AML-193 (cell line): ENCODE measurements around the gene CREG1.

ENCODE experiments used
- DNase-seq, 2 experiments: peaks; one replicate each; lab custom pipeline; 2025; lab: John Stamatoyannopoulos, UW

The CREG1 gene

DNA sequence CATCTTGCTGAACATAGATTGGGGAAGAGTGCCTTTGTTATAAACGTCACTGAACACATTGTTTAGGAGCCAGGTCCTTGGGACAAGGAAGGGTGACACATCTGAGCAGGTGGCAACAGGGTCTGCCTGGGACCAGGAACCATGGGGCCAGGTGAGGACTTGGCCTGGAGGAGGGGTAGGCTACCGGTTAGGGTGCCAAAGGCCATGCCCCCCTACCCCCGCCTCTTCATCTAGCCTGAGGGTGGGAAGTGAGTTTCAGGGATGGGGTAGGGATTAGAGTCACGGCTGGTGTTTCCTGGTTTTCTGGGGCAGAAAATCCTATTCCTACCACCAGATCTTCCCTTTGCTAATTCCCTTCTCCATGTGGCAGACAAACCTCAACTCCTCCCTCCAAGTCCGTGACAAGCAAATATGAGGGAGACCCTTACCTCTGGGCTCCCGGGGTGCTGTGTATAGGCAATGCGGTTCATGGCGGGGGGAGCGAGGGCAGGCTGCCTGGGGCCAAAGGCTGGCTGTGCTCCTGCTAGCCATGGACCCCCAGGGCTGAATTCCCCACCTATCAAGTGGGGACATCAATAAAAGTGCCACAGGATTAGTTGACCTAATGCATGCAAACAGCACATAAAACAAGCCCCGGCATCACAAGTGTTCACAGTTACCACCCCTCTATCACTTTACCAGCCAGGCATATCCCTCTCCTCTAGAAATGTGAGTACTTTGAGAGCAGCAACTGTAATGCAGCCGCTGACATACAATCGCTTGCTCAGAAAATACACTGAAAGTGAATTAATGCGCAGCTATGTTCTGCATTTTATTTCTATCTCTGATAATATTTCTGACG is 49.7 kb downstream of the CREG1 start:
- no peak for DNase-seq

DNA sequence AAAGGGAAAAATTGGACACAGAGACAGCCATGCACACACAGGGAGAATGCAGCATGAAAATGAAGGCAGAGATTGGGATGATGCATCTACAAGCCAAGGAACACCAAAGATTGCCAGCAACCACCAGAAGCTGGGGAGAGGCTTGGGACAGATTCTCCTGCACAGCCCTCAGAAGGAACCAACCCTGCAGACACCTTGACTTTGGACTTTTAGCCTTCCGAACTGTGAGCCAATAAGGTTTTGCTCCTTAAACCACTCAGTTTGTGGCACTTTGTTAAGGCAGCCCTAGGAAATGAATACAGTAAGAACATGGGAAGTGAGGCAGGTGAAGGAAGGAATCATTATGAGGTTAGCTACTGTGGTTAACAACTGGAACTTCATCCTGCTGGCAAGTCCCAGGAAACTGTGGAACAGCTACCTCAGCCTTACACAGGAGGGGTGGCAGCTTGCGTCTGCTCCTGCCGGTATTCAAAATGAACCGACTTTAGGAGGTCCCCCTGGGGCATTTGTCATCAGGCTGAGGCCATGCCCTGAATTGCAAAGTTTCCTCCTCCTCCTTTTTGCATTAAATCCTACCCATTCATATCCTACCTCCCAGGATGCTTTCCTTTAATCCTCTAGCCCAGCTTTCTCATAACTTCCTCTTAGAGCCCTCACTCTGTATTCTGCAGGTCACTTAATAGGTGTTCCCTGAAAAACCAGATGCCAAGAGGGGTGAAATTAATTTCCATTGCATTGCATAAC is 50.7 kb downstream of the CREG1 start:
- no peak for DNase-seq

DNA sequence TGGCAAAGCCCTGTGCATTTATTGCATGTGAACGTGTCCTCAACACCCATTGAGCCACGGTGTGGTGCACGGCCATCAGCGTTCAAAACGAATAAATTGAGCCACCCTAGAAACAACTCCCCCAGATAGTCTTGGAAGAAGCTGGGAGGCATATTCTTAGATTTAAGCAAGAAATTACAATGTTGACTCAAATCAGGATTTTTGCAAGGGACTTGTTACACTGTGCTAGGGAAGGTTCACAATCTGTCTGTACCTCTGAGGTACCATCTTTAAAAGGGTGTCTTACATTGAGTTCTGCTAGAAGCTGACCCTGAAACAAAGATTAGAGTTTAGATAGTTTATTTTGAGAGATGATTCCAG is 51.4 kb downstream of the CREG1 start:
- DNase-seq: no peak

DNA sequence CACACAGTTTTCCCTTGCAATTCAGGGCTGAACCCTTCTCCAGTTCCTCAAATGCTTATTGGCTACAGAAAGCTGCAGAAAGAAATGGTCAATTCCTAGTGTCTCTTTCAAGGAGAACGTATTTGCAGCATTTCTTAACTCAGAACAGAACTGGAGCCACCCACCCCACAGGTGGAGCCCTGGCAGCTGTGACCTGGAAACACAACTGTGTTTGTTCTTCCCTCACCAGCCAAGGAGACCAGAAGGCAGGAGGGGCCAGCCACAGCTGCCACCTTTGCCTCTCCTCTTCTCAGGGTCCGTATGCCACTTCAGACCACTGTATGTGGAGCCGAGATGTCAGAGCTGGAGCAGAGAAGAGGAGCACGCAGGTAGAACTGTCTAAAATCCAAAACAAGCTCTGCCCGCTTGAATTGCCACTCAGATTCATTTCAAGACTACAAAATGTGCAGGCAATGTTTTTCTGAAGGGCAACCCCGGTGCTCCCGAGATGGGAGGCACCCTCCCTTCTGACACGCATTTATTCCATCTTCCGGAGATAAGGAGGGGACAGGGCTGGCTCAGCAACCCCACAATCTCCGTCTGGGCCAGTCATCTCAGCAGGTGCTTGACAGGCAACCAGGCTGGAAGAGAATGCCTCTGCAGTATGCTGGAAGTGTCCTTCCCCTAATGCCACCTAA is 51.9 kb downstream of the CREG1 start:
- DNase-seq: no peak

DNA sequence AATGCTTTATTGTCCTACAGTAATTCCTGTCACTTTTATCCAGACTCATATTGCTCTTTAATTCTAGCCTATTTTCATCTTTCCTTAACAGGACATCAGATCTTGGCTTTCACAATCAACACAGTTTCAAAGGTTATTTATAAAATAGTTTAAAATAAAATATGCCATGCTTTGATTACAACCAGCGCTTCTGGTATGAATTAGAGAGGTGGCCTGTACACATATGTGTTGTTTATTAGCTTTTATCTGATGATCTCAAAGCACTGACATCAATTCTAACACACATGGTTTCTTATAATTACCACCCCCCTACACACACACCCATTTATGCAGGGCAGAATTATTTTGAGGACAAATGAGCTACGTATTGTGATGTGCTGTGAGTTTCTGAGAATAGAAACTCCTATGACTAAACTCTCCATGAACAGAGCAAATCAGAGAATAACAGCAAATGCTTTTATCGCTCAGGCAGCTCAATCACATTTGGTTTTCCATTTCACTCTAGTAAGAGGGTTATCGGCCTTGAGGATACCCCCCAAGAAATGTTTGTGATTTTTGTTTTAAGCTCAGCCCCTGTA is 53.2 kb downstream of the CREG1 start:
- DNase-seq: no peak

DNA sequence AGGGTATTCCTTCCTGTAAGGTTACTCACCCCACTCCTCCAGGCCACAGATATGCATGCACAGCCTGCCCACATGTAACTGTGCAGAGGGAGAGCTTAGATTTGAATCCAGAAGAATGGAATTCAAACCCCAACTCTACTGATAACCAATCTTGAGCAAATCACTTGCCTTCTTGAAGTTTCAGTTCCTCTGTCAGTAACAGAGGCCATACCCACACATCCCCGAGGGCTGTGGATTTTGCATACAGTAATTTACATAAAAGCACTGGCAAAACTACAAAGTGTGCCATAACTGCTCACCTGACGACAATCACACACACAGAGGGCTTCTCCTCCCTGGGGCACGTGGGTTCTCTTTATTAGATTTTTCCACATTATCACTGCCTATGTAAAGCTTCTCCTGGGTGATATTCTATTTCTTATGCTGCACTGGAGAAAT is 53.9 kb downstream of the CREG1 start:
- no peak for DNase-seq

DNA sequence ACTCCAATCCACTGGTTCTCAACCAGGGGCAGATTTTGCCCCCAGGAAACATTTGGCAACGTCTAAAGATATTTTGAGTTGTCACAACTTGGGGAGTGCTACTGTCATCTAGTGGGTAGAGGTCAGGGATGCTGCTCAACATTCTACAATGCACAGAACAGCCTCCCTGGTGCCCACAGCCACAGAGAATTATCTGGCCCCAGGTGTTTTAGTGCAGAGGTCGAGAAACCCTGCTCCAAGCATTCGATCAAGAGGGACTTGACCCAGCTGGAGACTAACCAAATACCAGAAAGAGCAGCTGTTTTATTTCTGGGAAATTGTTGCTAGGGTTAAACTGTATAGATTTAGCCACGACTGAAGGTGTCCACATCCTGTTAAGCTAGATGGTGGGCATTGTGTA is 54.5 kb downstream of the CREG1 start:
- DNase-seq: no peak

DNA sequence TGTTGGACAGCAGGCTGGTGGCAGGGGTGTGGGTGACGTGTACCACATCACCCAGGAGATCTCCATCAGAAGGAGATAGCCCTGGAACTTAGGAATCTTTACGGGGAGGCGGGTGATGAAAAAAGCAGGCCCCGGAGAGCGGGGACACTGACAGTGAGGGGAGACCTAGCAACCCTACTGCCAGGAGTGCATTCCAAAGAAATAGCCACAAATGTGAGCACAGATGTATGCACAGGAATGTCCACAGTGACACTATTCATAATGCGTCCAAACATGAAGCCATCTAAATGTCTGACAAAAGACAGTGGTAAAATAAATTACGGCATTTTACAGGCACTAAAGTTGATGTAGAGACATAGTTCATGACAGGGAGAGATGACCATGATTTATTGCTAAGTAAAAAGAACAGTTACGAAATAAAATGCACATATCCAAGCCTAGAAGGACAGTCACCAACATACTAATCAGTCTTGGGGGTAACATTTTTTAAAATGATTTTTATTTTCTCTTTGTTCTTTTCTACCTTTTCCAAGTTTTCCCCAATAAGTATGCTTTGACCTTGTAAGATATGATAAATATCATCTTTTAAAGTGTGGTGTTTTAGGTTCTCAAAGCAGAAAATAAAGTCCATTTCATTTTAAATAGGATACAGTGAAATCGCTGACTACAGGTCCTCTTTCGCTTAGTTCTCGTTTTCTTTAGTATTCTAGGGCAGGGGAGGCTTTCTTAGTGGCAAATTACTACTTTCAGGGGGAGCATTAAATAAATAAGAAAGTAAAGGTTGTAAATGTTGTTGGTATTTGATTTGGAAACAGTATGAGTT is 56.6 kb downstream of the CREG1 start:
- no peak for DNase-seq

DNA sequence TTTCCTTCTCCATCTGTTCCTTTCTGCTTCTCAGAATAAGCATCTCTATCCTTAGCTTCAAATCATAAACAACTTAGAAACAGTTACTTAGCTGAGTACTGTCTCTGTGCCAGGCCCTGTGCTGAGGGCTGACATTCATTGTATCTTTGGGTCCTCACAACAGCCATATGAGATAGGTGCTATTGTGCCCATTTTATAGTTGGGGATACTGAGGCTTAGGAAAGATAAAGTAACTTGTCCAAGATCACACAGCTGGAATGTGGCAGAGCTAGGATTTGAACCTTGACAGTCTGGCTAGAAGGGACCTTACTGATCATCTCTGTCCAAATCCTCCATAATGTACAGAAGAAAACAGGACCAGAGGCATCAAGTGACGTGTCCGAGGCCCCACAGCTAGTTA is 60.2 kb downstream of the CREG1 start:
- no peak for DNase-seq

DNA sequence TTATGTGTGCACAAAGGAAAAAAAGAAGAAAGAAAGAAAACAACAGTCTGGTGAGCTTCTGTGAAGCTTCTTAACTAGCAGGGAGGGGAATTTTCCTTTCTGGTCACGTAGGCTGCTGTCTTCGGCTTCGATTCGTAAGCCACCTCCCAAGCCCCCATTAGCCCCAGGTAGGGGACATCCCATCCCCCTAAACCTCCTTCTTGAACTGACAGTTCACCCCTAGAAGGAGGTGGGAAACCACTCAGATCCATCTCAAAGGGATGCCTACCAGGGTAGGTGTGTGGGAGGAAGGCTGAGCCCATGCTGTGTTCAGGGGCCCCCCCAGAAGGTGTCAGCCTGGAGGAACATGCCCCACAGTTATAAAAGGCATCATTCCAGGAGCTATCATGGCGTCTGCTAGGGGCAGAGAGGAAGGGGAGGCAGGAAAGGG is 61.1 kb downstream of the CREG1 start:
- no peak for DNase-seq

DNA sequence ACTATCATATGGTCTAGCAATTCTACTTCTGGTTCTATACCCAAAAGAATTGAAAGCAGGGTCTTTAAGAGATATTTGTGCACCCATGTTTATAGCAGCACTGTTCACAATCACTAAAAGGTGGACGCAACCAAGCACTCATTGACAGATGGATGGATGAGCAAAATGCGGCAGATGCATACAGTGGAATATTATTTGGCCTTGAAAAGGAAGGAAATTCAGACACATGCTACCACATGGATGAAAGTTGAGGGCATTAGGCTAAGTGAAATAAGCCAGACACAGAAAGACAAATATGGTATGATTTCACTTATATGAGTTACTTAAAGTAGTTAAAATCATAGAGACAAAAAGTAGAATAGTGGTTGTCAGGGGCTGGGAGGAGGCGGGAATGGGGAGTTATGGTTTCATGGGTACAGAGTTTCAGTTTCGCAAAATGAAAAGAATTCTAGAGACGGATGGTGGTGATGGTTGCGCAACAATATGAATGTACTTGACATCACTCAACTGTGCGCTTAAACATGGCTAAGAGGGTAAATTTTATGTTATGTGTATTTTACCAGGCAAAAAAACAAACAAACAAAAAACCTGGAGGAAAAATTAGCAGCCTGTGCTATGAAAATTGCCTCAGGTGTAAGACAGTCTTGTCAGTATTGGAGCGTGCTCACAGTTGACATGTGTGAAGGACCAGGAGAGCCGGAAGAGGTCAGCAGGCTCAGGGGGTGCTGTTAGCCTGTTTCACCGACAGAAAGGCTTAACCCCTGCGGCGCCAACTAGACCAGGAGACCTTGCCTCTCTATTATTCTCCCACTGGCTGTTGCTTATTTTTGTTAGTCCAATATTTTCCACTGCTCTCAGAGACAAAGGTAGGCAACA is 61.7 kb downstream of the CREG1 start:
- no peak for DNase-seq
